K562 (cell line): ENCODE measurements around the gene ATP10B. TPM values are rescaled to one million over a fixed set of nuclear protein-coding genes. Genes with fewer than 3 reads are reported as not detected.

ENCODE experiments used
- ATAC-seq: fragments of 200-7000 bp; cut with Tn5 transposase; 3 replicates; pipeline ENCODE4 v1.9.1; 2020; ENCODE audit warnings: moderate library complexity
- BruUV-seq: library from RNA; stranded (reverse); fragments of 400-500 nt; replicated peaks from 2 replicates; lab custom pipeline; 2021; lab: Mats Ljungman, UMichigan
- CTCF ChIA-PET: fragments of 300-600 bp; formaldehyde crosslinking; extraction: SDS; loops from one replicate; lab custom pipeline; 2021; ENCODE audit warnings: low intra/inter-chr PET ratio; lab: Yijun Ruan, JAX
- POLR2A ChIA-PET: fragments of 300-600, 350-650 bp; sonication (Branson Sonifier 250); formaldehyde crosslinking; extraction: SDS; loops from one replicate; lab custom pipeline; 2021; ENCODE audit warnings: antibody characterized with exemption, inconsistent platforms; lab: Yijun Ruan, JAX
- DNase-seq, 4 experiments: peaks; one replicate each; pipeline versions ENCODE4 v3.0.0 to v3.0.0-alpha.2; 2011 to 2018; ENCODE audit warnings: low spot score in 3 of 4, mixed read lengths in 3 of 4; ENCODE audit errors: extremely low read depth in 1 of 4
- FAIRE-seq: peaks from 2 replicates; lab custom pipeline; 2011; peaks lifted over from hg19 to GRCh38; lab: Jason Lieb, UNC
- H2AFZ ChIP-seq: 2 replicates; pipeline ENCODE4 v1.6.0; 2011; ENCODE audit warnings: low read depth, low read length, control low read depth, inconsistent platforms
- H3K27ac ChIP-seq: fragments of 200-600 bp; 3 replicates; pipeline ENCODE4 v1.8.0; 2011; ENCODE audit warnings: low read depth, mild to moderate bottlenecking, control low read depth, inconsistent platforms, low read length, moderate library complexity, mixed read lengths; ENCODE audit errors: extremely low read depth
- H3K27me3 ChIP-seq, 2 experiments: fragments of 300-600 bp in 1 of 2; 2 replicates in 1 of 2; 3 replicates in 1 of 2; pipeline versions ENCODE4 v1.6.0 to v1.8.0; 2011; ENCODE audit warnings: inconsistent platforms in 2 of 2, low read length in 2 of 2, mild to moderate bottlenecking in 1 of 2, mixed read lengths in 1 of 2, moderate library complexity in 1 of 2; ENCODE audit not compliant: control insufficient read depth in 2 of 2, insufficient read depth in 2 of 2
- H3K36me3 ChIP-seq: fragments of 300-600 bp; 3 replicates; pipeline ENCODE4 v1.8.0; 2011; ENCODE audit warnings: mild to moderate bottlenecking, low read length, inconsistent platforms; ENCODE audit not compliant: control insufficient read depth, insufficient read depth
- H3K4me1 ChIP-seq, 2 experiments: fragments of 200-600 bp in 1 of 2; replicated peaks in 1 of 2; 2 replicates in 1 of 2; 3 replicates in 1 of 2; pipeline versions ENCODE4 v1.5.1 to v1.8.0; 2011; ENCODE audit warnings: inconsistent platforms in 2 of 2, low read length in 2 of 2, mild to moderate bottlenecking in 1 of 2, mixed read lengths in 1 of 2, moderate library complexity in 1 of 2; ENCODE audit not compliant: control insufficient read depth in 2 of 2, insufficient read depth in 2 of 2
- H3K4me2 ChIP-seq: 2 replicates; pipeline ENCODE4 v1.6.1; 2011; ENCODE audit warnings: low read length, control low read depth, inconsistent platforms, mixed read lengths; ENCODE audit not compliant: insufficient read depth
- H3K4me3 ChIP-seq: fragments of 200-600 bp; sonication (generic), shearing (Covaris generic); 2 replicates; pipeline ENCODE4 v1.5.1; 2016; ENCODE audit warnings: control low read depth, inconsistent platforms
- H3K79me2 ChIP-seq: fragments of 200-600 bp; 3 replicates; pipeline ENCODE4 v1.8.0; 2011; ENCODE audit warnings: low read length, inconsistent platforms; ENCODE audit not compliant: control insufficient read depth, insufficient read depth
- H3K9ac ChIP-seq, 2 experiments: 2 replicates each; pipeline versions ENCODE4 v1.6.0 to v1.6.1; 2011; ENCODE audit warnings: low read depth in 2 of 2, low read length in 2 of 2, control low read depth in 1 of 2, inconsistent platforms in 1 of 2, mild to moderate bottlenecking in 1 of 2, mixed read lengths in 1 of 2; ENCODE audit not compliant: insufficient read depth in 1 of 2
- H3K9me1 ChIP-seq: one replicate; pipeline ENCODE4 v1.6.0; 2011; ENCODE audit warnings: inconsistent platforms, mild to moderate bottlenecking, low read length, moderate library complexity; ENCODE audit not compliant: control insufficient read depth, insufficient read depth
- H3K9me3 ChIP-seq: replicated peaks from 2 replicates; pipeline ENCODE4 v1.5.1; 2011; ENCODE audit warnings: low read depth, low read length, inconsistent platforms; ENCODE audit not compliant: control insufficient read depth, insufficient read depth
- H4K20me1 ChIP-seq: replicated peaks from 2 replicates; pipeline ENCODE4 v1.6.1; 2011; ENCODE audit warnings: low read length, inconsistent platforms, mixed read lengths; ENCODE audit not compliant: control insufficient read depth, insufficient read depth
- CBX2 ChIP-seq: fragments of 200-600 bp; sonication (generic); IDR thresholded peaks from one replicate; pipeline ENCODE4 v1.6.1; 2012; ENCODE audit warnings: mild to moderate bottlenecking, low read length, inconsistent platforms; ENCODE audit not compliant: insufficient read depth, poor library complexity, severe bottlenecking
- IRF1 ChIP-seq: sonication (generic); formaldehyde crosslinking; IDR thresholded peaks from 2 replicates; pipeline ENCODE4 v1.8.0; 2022; ENCODE audit warnings: missing genetic modification reagents, mild to moderate bottlenecking, borderline replicate concordance
- PCBP2 ChIP-seq: fragments of 200-400 bp; formaldehyde crosslinking; IDR thresholded peaks from 2 replicates; pipeline ENCODE4 v1.6.1; 2018; ENCODE audit warnings: low read length, low read depth, mild to moderate bottlenecking, moderate library complexity; ENCODE audit not compliant: poor library complexity, severe bottlenecking
- RFX1 ChIP-seq: fragments of 450-650 bp; IDR thresholded peaks from 2 replicates; pipeline ENCODE4 v1.6.1; 2016; ENCODE audit warnings: mild to moderate bottlenecking, moderate library complexity
- ZNF174 ChIP-seq: fragments of 250-450 bp; sonication (Bioruptor Pico); IDR thresholded peaks from 2 replicates; pipeline ENCODE4 v1.4.0; 2020; ENCODE audit warnings: mild to moderate bottlenecking
- WGBS: fragments of 100-300 bp; shearing (Covaris generic); methylation state at CpG from one replicate; pipeline ENCODE4 v1.1.6; 2016; ENCODE audit warnings: low coverage, mixed read lengths; ENCODE audit not compliant: insufficient coverage; ENCODE audit errors: missing lambda C conversion rate; 5-methylcytosine and 5-hydroxymethylcytosine counted together
- in situ Hi-C: fragments of 300-500 bp; cut with MboI; formaldehyde crosslinking; loops from 4 replicates; pipeline ENCODE4 v1.15.0; 2018; ENCODE audit warnings: inconsistent platforms, mixed read lengths
- intact Hi-C: fragments of 100-400 bp; cut with micrococcal nuclease; formaldehyde crosslinking; loops from 2 replicates; pipeline ENCODE4 v1.14.2; 2022
- polyA plus RNA-seq, 8 experiments: library from polyadenylated mRNA; depleted of rRNA in 4 of 8; stranded (reverse) in 5 of 8; unstranded in 3 of 8; fragments of >200 nt; fragmentation: Nextera tagmentation in 2 of 8; fragmentation: Illumina TruSeq in 1 of 8; extraction: Ambion mirVana in 2 of 8; extraction: Trizol in 1 of 8; gene quantifications; 2 replicates each; pipeline versions ENCODE4 v1.2.1 to v1.2.3, GENCODE V29; 2011 to 2014; ENCODE audit warnings: inconsistent platforms in 1 of 8, missing spikeins in 1 of 8
- total RNA-seq, 7 experiments: library from RNA; depleted of rRNA in 6 of 7; stranded (reverse); fragments of >200 nt in 6 of 7; fragmentation: Illumina TruSeq in 2 of 7; extraction: Trizol in 2 of 7; gene quantifications; 2 replicates each; pipeline versions ENCODE4 v1.2.1 to v1.2.3, GENCODE V29; 2011 to 2021; ENCODE audit warnings: low replicate concordance in 1 of 7

Gene ATP10B
- total and polyA plus RNA-seq, 9 of the 15 experiments (the other 6 are each of a cell fraction or from before 2014, with no cell fraction given) = 0.04 TPM; not detected in 8

- intact Hi-C loops = no loop called here
- Histone ChIP-seq H3K79me2 (no peaks in the 10 kb centered on the region), H3K9me1 (no peaks in the 10 kb centered on the region), H3K27ac (no peak overlapping the region), H3K9me3 (no peaks in the 10 kb centered on the region), H3K9ac (no peak overlapping the region), H3K4me3 (no peak overlapping the region), H3K4me1 (no peaks in the 10 kb centered on the region), H3K36me3 (no peaks in the 10 kb centered on the region), H3K4me2 (no peak overlapping the region), H3K27me3 (no peaks in the 10 kb centered on the region), H4K20me1 (no peaks in the 10 kb centered on the region), H2AFZ (no peak overlapping the region)
- ChIA-PET CTCF (no interaction called here), POLR2A (interaction anchor here (0.6 kb wide), 1 partner anchor 383 kb away, joined by 3 read pairs; no protein-coding TSS in a partner anchor)
- no peak for ATAC-seq
- TF ChIP-seq RFX1 = peak; percentile 35
- TF ChIP-seq CBX2 = no peak
- in situ Hi-C loops = no loop called here
- DNase-seq = no peak
- FAIRE-seq = no peak
- WGBS = 3% methylated on average over 4 of the region's 4 CpGs
- BruUV-seq = no TSS peak
These were observed 100.9 kb downstream of the ATP10B start for GRCh38 chr5:160750938-160751657.

GRCh38 chr5:160749682-160750081 is 102.3 kb downstream of the ATP10B start:
- no peak for DNase-seq
- no TSS peak for BruUV-seq
- no peaks in the 10 kb centered on the region for H3K4me1 ChIP-seq
- intact Hi-C loops = no loop called here
- 0% methylated on average over 5 of the region's 5 CpGs for WGBS
- H3K9me1 ChIP-seq = no peaks in the 10 kb centered on the region
- POLR2A ChIA-PET = no interaction called here
- no peak for ATAC-seq
- H3K4me3 ChIP-seq = no peak overlapping the region
- H4K20me1 ChIP-seq = no peaks in the 10 kb centered on the region
- no peak overlapping the region for H2AFZ ChIP-seq
- H3K36me3 ChIP-seq = no peaks in the 10 kb centered on the region
- H3K9me3 ChIP-seq = no peaks in the 10 kb centered on the region
- FAIRE-seq = no peak
- no peak overlapping the region for H3K4me2 ChIP-seq
- no peak overlapping the region for H3K27ac ChIP-seq
- H3K27me3 ChIP-seq = no peaks in the 10 kb centered on the region
- CTCF ChIA-PET = no interaction called here
- in situ Hi-C loops = no loop called here
- H3K9ac ChIP-seq = no peak overlapping the region
- no peaks in the 10 kb centered on the region for H3K79me2 ChIP-seq
- no peak for TF ChIP-seq PCBP2
- TF ChIP-seq ZNF174 (CRISPR knock-in tag) = no peak
- TF ChIP-seq IRF1 = no peak
